Activated effector memory CD4-positive, alpha-beta T cell treated with anti-CD3 and anti-CD28 coated beads, Interleukin-2, amount 50 U/mL, for 16 hours (primary cell): Measurements from ENCODE around the gene TRMT2B.
A peak's percentile ranks its signal among the peaks of the same experiment; 100 is the strongest.
"Not testable (repeated sequence)": the region's sequence is repeated elsewhere in the genome, so short reads cannot be mapped to it uniquely, and the experiment has no call there.

Experiments used
- DNase-seq: peaks from one replicate; pipeline ENCODE4 v3.0.0-alpha.2; 2020

Gene TRMT2B, protein sequence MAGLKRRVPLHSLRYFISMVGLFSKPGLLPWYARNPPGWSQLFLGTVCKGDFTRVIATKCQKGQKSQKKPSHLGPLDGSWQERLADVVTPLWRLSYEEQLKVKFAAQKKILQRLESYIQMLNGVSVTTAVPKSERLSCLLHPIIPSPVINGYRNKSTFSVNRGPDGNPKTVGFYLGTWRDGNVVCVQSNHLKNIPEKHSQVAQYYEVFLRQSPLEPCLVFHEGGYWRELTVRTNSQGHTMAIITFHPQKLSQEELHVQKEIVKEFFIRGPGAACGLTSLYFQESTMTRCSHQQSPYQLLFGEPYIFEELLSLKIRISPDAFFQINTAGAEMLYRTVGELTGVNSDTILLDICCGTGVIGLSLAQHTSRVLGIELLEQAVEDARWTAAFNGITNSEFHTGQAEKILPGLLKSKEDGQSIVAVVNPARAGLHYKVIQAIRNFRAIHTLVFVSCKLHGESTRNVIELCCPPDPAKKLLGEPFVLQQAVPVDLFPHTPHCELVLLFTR

DNA sequence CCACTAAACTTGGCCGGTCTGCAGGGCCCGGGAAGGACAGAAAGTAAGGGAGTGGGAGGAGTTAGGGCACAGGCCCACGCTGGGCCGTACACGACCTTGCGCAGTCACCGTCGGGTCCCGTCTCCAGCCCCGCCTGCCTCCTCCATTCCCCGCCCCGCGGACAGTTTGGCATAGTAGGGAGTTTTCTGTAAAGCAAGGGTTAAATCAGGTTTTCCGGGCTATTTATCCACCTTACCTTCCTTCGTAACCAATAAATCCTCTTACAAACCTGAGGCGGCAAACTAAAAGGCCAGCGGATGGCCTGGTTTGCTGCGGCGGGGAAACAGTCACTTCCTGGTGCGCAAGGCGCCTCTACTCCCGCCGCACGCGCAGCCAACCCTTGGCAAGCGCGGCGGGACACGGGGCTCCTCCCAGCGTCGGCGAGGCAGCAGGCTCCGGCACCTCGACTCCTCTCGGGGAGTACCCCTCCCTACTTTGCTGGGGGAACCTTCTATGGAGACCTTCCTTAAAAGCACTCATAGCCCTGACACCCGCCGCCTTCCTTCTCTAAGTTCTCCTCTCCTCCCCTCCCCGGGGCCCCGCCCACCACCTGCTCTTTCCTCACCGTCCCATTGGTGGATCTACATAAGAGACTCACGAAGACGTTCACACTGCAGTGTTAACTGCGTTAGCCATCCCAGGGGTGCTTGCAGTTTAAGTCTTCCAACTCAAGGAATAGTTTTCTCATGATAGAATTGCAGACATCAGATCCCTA lies at the start of gene TRMT2B:
TSS of gene TRMT2B (minus strand) at position 563 of the 754 bp plus-strand sequence. CDS start 9,822 bp downstream, outside the sequence.
- DNase-seq: peak; percentile 92

- peak; percentile 96 for DNase-seq
These were observed 45.9 kb upstream of the TRMT2B start, which contains the start of gene CENPI for GRCh38 chrX:101097546-101098453. Gene CENPI (plus strand): TSS chrX:101098204. CDS start chrX:101101071, 2,867 bp downstream.

DNA sequence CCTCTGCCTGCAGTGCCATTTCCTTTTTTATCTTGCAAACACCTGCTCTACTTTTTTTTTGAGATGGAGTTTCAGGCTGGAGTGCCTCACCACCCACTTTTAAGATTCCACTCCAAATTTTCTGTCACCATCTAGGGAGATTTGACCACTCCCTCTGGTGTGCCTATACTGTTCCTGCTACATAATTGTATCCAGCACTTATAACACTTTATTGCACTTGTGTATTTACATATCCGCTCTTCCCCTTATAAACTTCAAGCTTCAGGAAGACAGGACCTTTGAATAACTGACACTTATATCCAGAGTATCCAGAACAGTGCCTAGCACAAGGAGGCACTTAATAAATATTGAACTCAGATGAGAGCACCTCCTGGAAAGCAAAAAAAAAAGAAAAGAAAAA lies 39.9 kb upstream of the TRMT2B start:
- DNase-seq: no peak

DNA sequence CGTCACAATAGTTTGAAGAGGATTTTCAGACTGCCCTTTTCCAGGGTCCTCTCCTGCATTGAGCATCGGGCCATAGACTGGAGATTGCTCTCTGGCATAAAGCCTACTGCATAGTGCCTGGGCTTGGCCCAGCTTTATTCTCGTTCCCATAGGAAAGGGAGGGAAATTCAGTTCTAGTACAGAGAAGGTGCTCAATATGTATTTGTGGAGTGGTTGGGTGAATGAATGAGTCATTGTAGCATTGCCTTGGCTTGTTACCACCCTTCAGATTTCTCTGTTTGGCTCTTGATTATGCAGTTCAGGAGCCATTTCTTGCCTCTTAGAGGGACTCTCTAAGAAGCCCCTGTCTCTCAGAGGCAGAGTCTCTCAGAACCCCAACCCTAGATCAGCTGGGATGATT lies 29.3 kb upstream of the TRMT2B start:
- no peak for DNase-seq

DNA sequence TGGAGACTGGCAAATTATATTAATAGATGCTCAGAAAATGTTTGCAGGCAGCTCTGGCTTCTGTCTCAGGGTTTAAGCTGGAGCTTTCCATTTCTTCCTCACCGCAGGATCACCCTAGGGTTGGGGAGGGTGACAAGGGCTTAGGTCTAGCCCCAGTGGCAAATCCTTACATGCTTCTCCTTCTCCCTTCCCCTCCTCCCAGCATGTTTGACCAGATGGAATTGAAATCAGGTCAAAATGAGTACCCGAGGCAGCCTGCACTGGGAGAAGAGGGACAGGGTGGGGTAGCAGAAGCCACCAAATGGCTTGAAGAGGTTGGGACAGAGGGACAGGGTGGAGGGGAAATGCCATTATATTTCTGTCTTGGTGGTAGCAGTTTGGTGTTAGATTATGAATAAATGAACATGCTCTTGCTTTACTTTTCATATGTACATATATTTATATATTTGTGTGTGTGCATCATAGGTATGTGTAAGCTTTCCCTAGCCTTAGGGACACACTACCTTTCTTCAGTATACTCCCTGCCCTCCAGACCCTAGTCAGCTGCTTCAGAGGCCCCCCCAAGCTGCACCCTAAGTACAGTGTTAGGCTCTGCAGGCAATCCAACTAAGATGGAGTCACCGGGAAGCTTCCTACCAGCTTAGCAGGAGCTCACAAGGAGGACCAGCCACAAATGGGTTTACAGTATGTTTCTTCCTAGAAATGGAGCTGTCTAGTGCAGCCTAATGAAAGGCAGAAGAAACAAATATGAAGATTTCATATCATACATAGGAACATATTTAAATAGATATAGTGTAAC lies 28.6 kb upstream of the TRMT2B start:
- DNase-seq: no peak

DNA sequence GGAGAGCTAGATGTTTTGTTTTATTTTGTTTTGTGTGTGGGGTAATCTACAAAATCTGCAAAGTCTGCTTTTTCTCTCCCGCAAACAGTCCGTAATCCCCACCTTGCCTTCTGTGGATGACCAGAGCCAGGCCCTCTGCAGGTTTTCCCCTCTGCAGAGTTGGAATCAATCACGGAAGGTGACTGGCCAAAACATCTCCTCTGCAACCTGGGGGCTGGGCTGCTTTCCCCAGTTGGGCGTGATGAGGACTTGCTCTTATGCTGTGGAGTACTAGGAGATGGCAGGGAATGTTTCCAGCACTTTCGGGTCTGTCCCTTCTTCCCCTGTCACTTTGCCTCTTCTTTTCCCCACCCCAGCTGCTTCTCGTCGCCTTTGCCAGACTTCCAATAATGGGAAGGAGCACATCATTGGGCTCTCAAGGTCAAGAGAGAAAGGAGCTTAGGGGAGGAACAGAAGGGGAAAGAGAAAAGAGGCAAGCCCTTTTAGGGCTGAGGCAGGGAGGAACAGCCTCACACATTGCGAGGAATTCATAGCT lies 27.9 kb upstream of the TRMT2B start:
- no peak for DNase-seq

DNA sequence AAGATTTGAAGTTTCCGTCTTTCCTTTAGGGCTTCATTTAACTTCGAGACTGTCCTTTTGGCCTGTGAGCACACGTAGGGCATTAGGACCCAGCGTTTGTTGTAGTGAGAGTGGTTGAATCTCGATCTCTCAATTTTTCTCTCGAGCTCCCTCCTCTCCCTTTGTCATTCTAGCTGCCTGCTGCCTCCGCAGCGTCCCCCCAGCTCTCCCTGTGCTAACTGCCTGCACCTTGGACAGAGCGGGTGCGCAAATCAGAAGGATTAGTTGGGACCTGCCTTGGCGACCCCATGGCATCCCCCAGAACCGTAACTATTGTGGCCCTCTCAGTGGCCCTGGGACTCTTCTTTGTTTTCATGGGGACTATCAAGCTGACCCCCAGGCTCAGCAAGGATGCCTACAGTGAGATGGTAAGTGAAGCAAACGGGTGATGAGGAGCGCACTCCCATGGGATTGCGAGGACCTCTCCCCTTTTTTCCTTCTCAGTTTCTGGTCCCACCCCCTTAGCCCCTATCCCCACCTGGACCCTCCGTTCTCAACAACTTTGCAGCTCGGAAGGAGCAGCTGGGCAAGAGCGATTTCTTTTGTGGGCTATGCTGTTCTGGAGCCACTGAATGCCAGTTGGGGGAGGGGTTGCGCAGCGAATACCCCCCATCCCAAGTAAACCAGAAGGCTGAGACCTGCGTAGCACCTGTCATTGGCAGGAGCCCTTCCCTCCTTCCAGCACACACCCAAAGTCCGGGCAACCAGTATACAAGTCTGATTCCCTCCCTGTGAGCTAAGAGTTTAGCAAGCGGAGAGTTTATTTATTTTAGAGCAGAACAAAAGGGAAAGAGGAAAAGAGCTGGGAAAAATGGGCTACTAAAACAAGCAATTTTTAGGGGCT lies 27.0 kb upstream of the TRMT2B start, which contains the start of gene TMEM35A:
TSS of gene TMEM35A (plus strand) at position 164 of the 883 bp plus-strand sequence. CDS start at position 288, 124 bp downstream.
- DNase-seq: no peak

GRCh38 chrX:101071582-101071981 lies 19.7 kb upstream of the TRMT2B start:
- DNase-seq: no peak

DNA sequence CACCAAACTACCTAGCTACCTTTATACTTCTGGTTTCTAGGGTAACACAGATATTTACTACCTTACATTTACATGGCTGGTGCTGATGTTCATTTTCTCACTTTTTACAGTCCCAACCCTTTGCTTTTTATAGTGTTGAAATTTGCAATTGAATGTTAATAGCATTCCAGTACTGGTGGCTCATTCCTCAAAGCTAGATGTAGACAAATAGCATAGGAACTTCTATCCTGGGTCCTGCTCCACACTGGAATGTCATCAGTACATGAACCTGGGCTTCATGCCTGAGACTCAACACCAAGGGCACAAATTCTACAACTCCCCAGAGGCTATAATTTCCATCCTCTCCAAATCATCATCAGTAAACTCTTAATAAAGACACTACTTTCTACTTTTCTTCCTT lies 10.3 kb upstream of the TRMT2B start:
- DNase-seq: no peak

GRCh38 chrX:101057093-101057714 lies 5.3 kb upstream of the TRMT2B start:
- no peak for DNase-seq

GRCh38 chrX:101056551-101056950 lies 4.6 kb upstream of the TRMT2B start:
- DNase-seq: not testable (repeated sequence)

GRCh38 chrX:101051153-101051548 lies 760 bp downstream of the TRMT2B start:
- DNase-seq: no peak

DNA sequence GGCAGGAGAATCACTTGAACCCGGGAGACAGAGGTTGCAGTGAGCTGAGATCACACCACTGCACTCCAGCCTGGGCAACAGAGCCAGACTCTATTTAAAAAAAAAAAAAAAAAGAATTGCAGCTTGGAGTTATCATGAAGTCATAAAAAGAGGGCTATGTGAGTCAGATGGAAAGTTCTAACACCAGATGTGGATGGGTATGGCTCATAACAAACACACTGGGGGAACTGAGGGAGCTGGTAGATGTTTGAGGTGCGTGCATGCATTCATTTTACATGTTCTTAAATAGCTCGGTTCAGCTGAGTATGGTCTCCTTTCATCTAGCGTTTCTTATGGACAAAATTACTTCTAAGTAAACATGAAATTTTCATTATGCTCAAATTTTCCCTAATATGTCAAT lies 11.7 kb downstream of the TRMT2B start:
- no peak for DNase-seq

DNA sequence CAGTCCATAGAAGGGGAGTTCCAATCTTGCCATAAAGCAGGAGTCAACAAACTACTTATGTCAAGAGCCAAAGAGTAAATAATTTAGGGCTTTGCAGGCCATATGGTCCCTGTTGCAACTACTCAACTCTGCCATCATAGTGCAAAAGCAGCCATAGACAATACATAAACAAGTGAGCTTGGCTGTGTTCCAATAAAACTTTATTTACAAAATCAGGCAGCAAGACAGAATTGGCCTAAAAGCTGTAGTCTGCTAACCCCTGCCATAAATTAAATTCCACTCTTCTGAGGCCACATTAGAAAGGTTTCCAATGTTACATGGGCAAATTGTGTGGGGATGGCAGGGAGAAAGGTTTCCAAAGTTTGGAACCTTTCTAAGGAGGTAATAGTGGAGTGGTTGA lies 14.7 kb downstream of the TRMT2B start:
- DNase-seq: no peak

DNA sequence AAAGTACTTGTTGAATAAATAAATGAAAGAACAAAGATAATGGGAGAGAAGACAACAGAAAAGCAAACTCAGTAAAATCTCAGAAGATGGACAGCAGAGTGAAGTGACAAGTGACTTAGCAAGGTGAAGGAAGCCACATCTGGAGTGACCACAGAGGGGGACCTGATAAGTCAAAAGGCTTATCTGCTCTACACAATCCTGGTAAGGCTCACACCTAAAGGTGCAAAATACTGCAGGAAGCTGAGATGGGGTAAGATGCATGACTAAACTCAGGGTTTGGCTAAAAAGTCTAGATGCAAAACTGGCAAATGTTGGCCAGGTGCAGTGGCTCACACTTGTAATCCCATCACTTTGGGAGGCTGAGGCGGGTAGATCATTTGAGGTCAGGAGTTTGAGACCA lies 22.2 kb downstream of the TRMT2B start:
- DNase-seq: no peak

GRCh38 chrX:101028562-101028961 lies 23.3 kb downstream of the TRMT2B start:
- no peak for DNase-seq

DNA sequence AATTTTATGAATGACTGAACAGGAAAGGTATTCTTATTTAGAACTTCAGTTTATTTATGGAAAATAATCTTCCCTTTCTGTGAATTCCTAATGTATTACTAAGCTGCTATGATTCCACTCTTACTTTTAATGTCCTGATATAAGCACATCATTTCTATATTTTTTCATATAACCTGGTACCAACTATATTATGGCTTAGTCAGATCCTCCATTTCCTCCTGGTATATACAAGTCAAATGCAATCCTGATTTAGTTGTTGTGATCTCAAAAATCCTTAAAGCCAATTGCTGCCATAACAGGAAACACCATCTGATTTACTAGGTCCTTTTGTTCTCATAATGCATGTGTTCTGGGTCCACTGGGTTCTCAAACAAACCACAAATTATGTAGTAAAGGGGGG lies 26.8 kb downstream of the TRMT2B start:
- DNase-seq: no peak

GRCh38 chrX:101022020-101022419 lies 29.9 kb downstream of the TRMT2B start:
- DNase-seq: no peak

GRCh38 chrX:101012031-101012430 lies 39.9 kb downstream of the TRMT2B start:
- DNase-seq: not testable (repeated sequence)

GRCh38 chrX:101009090-101009489 lies 42.8 kb downstream of the TRMT2B start:
- no peak for DNase-seq
